HUES64 (cell line): Measurements from ENCODE around the gene PPCS.
"Not testable (repeated sequence)": the region's sequence is repeated elsewhere in the genome, so short reads cannot be mapped to it uniquely, and the experiment has no call there.

ENCODE experiments used
- H3K27ac ChIP-seq: 2 replicates; pipeline ENCODE4 v1.7.0; 2013; ENCODE audit warnings: low read depth, low read length, inconsistent platforms
- H3K27me3 ChIP-seq: 2 replicates; pipeline ENCODE4 v1.6.1; 2013; ENCODE audit warnings: mild to moderate bottlenecking, low read length; ENCODE audit not compliant: insufficient read depth
- H3K36me3 ChIP-seq: 2 replicates; pipeline ENCODE4 v1.6.1; 2013; ENCODE audit warnings: mild to moderate bottlenecking, low read length; ENCODE audit not compliant: insufficient read depth
- H3K4me1 ChIP-seq: 2 replicates; pipeline ENCODE4 v1.6.1; 2013; ENCODE audit warnings: mild to moderate bottlenecking, low read length, moderate library complexity; ENCODE audit not compliant: insufficient read depth
- H3K4me3 ChIP-seq: 2 replicates; pipeline ENCODE4 v1.5.1; 2013; ENCODE audit warnings: mild to moderate bottlenecking, low read length, moderate library complexity
- H3K9ac ChIP-seq: 2 replicates; pipeline ENCODE4 v1.6.1; 2013; ENCODE audit warnings: mild to moderate bottlenecking, low read depth, low read length
- H3K9me3 ChIP-seq: 2 replicates; pipeline ENCODE4 v1.6.1; 2013; ENCODE audit warnings: low read depth, low read length; ENCODE audit not compliant: insufficient read depth
- WGBS: fragments of 150-250, 120-280 bp; methylation state at CpG from one replicate; pipeline ENCODE4 v1.1.7; 2013; ENCODE audit warnings: missing lambda C conversion rate; 5-methylcytosine and 5-hydroxymethylcytosine counted together

Gene PPCS

GRCh38 chr1:42453386-42453785, 3.0 kb upstream of the PPCS start:
- WGBS, result 92% methylated on average over 4 of the region's 4 CpGs
- peaks cover 6% of the 10 kb centered on the region for H3K36me3 ChIP-seq
- peaks cover 7% of the 10 kb centered on the region; the same call in 1 of the 2 replicates for H3K4me1 ChIP-seq
- H3K27ac ChIP-seq, result no peak overlapping the region
- H3K9ac ChIP-seq, result no peak overlapping the region
- no peaks in the 10 kb centered on the region for H3K9me3 ChIP-seq
- H3K4me3 ChIP-seq, result no peak overlapping the region
- no peaks in the 10 kb centered on the region for H3K27me3 ChIP-seq

- no peaks in the 10 kb centered on the region for H3K27me3 ChIP-seq
- no peak overlapping the region for H3K27ac ChIP-seq
- WGBS, result 93% methylated on average over 5 of the region's 5 CpGs
- peaks cover 16% of the 10 kb centered on the region for H3K36me3 ChIP-seq
- H3K4me3 ChIP-seq, result no peak overlapping the region
- H3K9ac ChIP-seq, result no peak overlapping the region
- H3K9me3 ChIP-seq, result no peaks in the 10 kb centered on the region
- peaks cover 7% of the 10 kb centered on the region; the same call in 1 of the 2 replicates for H3K4me1 ChIP-seq
These were observed 1.9 kb upstream of the PPCS start for GRCh38 chr1:42454403-42454802.

GRCh38 chr1:42456754-42457089, 379 bp downstream of the PPCS start:
- Histone ChIP-seq H3K9ac (peak overlapping the region; percentile 89), H3K4me1 (peaks cover 7% of the 10 kb centered on the region; the same call in 1 of the 2 replicates), H3K36me3 (peaks cover 31% of the 10 kb centered on the region), H3K27me3 (no peaks in the 10 kb centered on the region), H3K9me3 (no peaks in the 10 kb centered on the region), H3K4me3 (peak overlapping the region; percentile 74), H3K27ac (peak overlapping the region; percentile 87)
- 2% methylated on average over 23 of the region's 23 CpGs for WGBS

- Histone ChIP-seq H3K4me1 (peaks cover 15% of the 10 kb centered on the region; the same call in 1 of the 2 replicates), H3K27ac (no peak overlapping the region), H3K27me3 (peaks cover 10% of the 10 kb centered on the region; the same call in 1 of the 2 replicates), H3K36me3 (peaks cover 31% of the 10 kb centered on the region), H3K4me3 (no peak overlapping the region), H3K9me3 (no peaks in the 10 kb centered on the region), H3K9ac (no peak overlapping the region)
- 90% methylated on average over 2 of the region's 2 CpGs for WGBS
These were observed 4.9 kb downstream of the PPCS start for GRCh38 chr1:42461196-42461595.

GRCh38 chr1:42462828-42463763, 6.8 kb downstream of the PPCS start, which contains the start of gene CCDC30:
CCDC30 (plus strand) TSS chr1:42463286; CDS start chr1:42480552, 17,266 bp downstream.
- Histone ChIP-seq H3K27me3 (peaks cover 10% of the 10 kb centered on the region; the same call in 1 of the 2 replicates), H3K4me1 (peaks cover 10% of the 10 kb centered on the region; the same call in 1 of the 2 replicates), H3K36me3 (peaks cover 28% of the 10 kb centered on the region), H3K27ac (peak within 1 kb of the TSS; percentile 63), H3K9me3 (no peaks in the 10 kb centered on the region), H3K9ac (peak within 1 kb of the TSS; percentile 72), H3K4me3 (peak within 1 kb of the TSS; percentile 73)
- 3% methylated on average over 59 of the region's 59 CpGs for WGBS

- 92% methylated on average over 3 of the region's 3 CpGs for WGBS
- peaks cover 10% of the 10 kb centered on the region; the same call in 1 of the 2 replicates for H3K27me3 ChIP-seq
- no peak overlapping the region for H3K9ac ChIP-seq
- peaks cover 10% of the 10 kb centered on the region; the same call in 1 of the 2 replicates for H3K4me1 ChIP-seq
- H3K9me3 ChIP-seq, result no peaks in the 10 kb centered on the region
- peak overlapping the region; percentile 73 for H3K4me3 ChIP-seq
- H3K36me3 ChIP-seq, result peaks cover 20% of the 10 kb centered on the region
- H3K27ac ChIP-seq, result no peak overlapping the region
These were observed 7.6 kb downstream of the PPCS start for GRCh38 chr1:42463921-42464320.

GRCh38 chr1:42466030-42466429, 9.7 kb downstream of the PPCS start:
- Histone ChIP-seq H3K36me3 (no peaks in the 10 kb centered on the region), H3K27ac (no peak overlapping the region), H3K27me3 (peaks cover 10% of the 10 kb centered on the region; the same call in 1 of the 2 replicates), H3K9me3 (no peaks in the 10 kb centered on the region), H3K4me1 (peaks cover 10% of the 10 kb centered on the region; the same call in 1 of the 2 replicates), H3K9ac (no peak overlapping the region), H3K4me3 (no peak overlapping the region)
- 91% methylated on average over 2 of the region's 2 CpGs for WGBS

GRCh38 chr1:42469727-42470126, 13.4 kb downstream of the PPCS start:
- Histone ChIP-seq H3K4me1 (no peaks in the 10 kb centered on the region), H3K4me3 (no peak overlapping the region), H3K36me3 (no peaks in the 10 kb centered on the region), H3K27me3 (0 out of 2 replicates have a peak, but pooled peaks cover under 1% of the 10 kb centered on the region), H3K9me3 (no peaks in the 10 kb centered on the region), H3K27ac (no peak overlapping the region), H3K9ac (no peak overlapping the region)
- 92% methylated on average over 2 of the region's 2 CpGs for WGBS

- Histone ChIP-seq H3K9me3 (no peaks in the 10 kb centered on the region), H3K36me3 (no peaks in the 10 kb centered on the region), H3K4me1 (no peaks in the 10 kb centered on the region), H3K27ac (no peak overlapping the region), H3K9ac (no peak overlapping the region), H3K4me3 (no peak overlapping the region), H3K27me3 (no peaks in the 10 kb centered on the region)
- WGBS, result 83% methylated on average over 1 of the region's 4 CpGs
These were observed 20.3 kb downstream of the PPCS start for GRCh38 chr1:42476605-42477004.

- whole genome bisulfite sequencing, result 90% methylated on average over 4 of the region's 4 CpGs
- H3K9ac ChIP-seq, H3K36me3 ChIP-seq, H3K4me3 ChIP-seq, H3K4me1 ChIP-seq, H3K27me3 ChIP-seq, H3K9me3 ChIP-seq, H3K27ac ChIP-seq: not testable (repeated sequence)
These were observed 21.0 kb downstream of the PPCS start for GRCh38 chr1:42477354-42477753.

GRCh38 chr1:42477775-42478174, 21.4 kb downstream of the PPCS start:
- no peak overlapping the region for H3K27ac ChIP-seq

More at GRCh38 chr1:42477775-42478174, 21.4 kb downstream of the PPCS start:
- Histone ChIP-seq H3K4me3 (no peak overlapping the region), H3K36me3 (no peaks in the 10 kb centered on the region), H3K9me3 (no peaks in the 10 kb centered on the region), H3K9ac (no peak overlapping the region), H3K4me1 (no peaks in the 10 kb centered on the region), H3K27me3 (no peaks in the 10 kb centered on the region)
- WGBS, result 87% methylated on average over 3 of the region's 3 CpGs
